Activated CD4-positive, alpha-beta T cell treated with anti-CD3 and anti-CD28 coated beads, Interleukin-2, Interleukin-4, amounts not matched to agents 100 ng/mL and 50 ng/mL, durations not matched to agents 16 hours and 8 hours (primary cell): Measurements from ENCODE around the gene PJA1.

Source experiments
- DNase-seq: peaks from one replicate; pipeline ENCODE4 v3.0.0-alpha.2; 2020; ENCODE audit warnings: low spot score

The PJA1 gene

GRCh38 chrX:69140837-69141236, 24.4 kb downstream of the PJA1 start:
- no peak for DNase-seq

GRCh38 chrX:69139516-69139915, 25.7 kb downstream of the PJA1 start:
- DNase-seq, result no peak

- DNase-seq, result no peak
Observed at GRCh38 chrX:69138512-69138911, 26.7 kb downstream of the PJA1 start.

GRCh38 chrX:69138118-69138390, 27.2 kb downstream of the PJA1 start:
- no peak for DNase-seq

- DNase-seq, result no peak
Observed at GRCh38 chrX:69137371-69138117, 27.7 kb downstream of the PJA1 start.

GRCh38 chrX:69136546-69137331, 28.5 kb downstream of the PJA1 start:
- DNase-seq, result no peak

GRCh38 chrX:69133921-69134542, 31.2 kb downstream of the PJA1 start:
- no peak for DNase-seq

- DNase-seq, result no peak
Observed at GRCh38 chrX:69131886-69132285, 33.4 kb downstream of the PJA1 start.

- DNase-seq, result no peak
Observed at GRCh38 chrX:69130439-69130838, 34.8 kb downstream of the PJA1 start.

GRCh38 chrX:69128588-69128987, 36.7 kb downstream of the PJA1 start:
- no peak for DNase-seq

- no peak for DNase-seq
Observed at GRCh38 chrX:69127466-69127865, 37.8 kb downstream of the PJA1 start.

GRCh38 chrX:69126642-69127041, 38.6 kb downstream of the PJA1 start:
- DNase-seq, result no peak

- DNase-seq, result no peak
Observed at GRCh38 chrX:69125094-69125493, 40.2 kb downstream of the PJA1 start.

GRCh38 chrX:69124108-69124507, 41.1 kb downstream of the PJA1 start:
- DNase-seq, result no peak

- DNase-seq, result no peak
Observed at GRCh38 chrX:69123481-69123880, 41.8 kb downstream of the PJA1 start.

- DNase-seq, result no peak
Observed at GRCh38 chrX:69121321-69122000, 43.8 kb downstream of the PJA1 start.

- no peak for DNase-seq
Observed at GRCh38 chrX:69120476-69120875, 44.8 kb downstream of the PJA1 start.

- DNase-seq, result no peak
Observed at GRCh38 chrX:69119122-69119521, 46.1 kb downstream of the PJA1 start.

GRCh38 chrX:69117876-69118526, 47.3 kb downstream of the PJA1 start:
- no peak for DNase-seq

GRCh38 chrX:69116077-69116476, 49.2 kb downstream of the PJA1 start:
- DNase-seq, result no peak

- DNase-seq, result no peak
Observed at GRCh38 chrX:69113723-69114122, 51.5 kb downstream of the PJA1 start.
